Activated T-helper 17 cell treated with anti-CD3 and anti-CD28 coated beads, Interleukin-2, amount 50 U/mL, for 72 hours (primary cell): ENCODE measurements around the gene CCND1. TPM values are rescaled to one million over a fixed set of nuclear protein-coding genes. Genes with fewer than 3 reads are reported as not detected.

ENCODE experiments used
- ATAC-seq: fragments of 150-1000 bp; cut with Tn5 transposase; replicated peaks from 2 replicates; pipeline ENCODE4 v1.10.0; 2021; ENCODE audit warnings: mild to moderate bottlenecking, moderate library complexity
- H3K27ac Mint-ChIP-seq: one replicate; pipeline ENCODE4 v1.8.0; 2022; ENCODE audit warnings: mixed read lengths
- H3K27me3 Mint-ChIP-seq: one replicate; pipeline ENCODE4 v1.8.0; 2022; ENCODE audit warnings: mixed read lengths
- H3K36me3 Mint-ChIP-seq: one replicate; pipeline ENCODE4 v1.8.0; 2022; ENCODE audit warnings: low read depth, mild to moderate bottlenecking, mixed read lengths
- H3K4me1 Mint-ChIP-seq: one replicate; pipeline ENCODE4 v1.8.0; 2022; ENCODE audit warnings: mixed read lengths
- H3K4me3 Mint-ChIP-seq: one replicate; pipeline ENCODE4 v1.8.0; 2022; ENCODE audit warnings: mild to moderate bottlenecking, mixed read lengths
- H3K9me3 Mint-ChIP-seq: one replicate; pipeline ENCODE4 v1.8.0; 2022; ENCODE audit warnings: mixed read lengths
- total RNA-seq, 2 donors: library from RNA; stranded (reverse); gene quantifications; one replicate each; pipeline ENCODE4 v1.2.3, GENCODE V29; 2022

CCND1 gene
- total RNA-seq = 1 to 10 TPM in 1 of 2 donors, under 1 TPM in 1; 0.82 to 3.7 TPM

DNA sequence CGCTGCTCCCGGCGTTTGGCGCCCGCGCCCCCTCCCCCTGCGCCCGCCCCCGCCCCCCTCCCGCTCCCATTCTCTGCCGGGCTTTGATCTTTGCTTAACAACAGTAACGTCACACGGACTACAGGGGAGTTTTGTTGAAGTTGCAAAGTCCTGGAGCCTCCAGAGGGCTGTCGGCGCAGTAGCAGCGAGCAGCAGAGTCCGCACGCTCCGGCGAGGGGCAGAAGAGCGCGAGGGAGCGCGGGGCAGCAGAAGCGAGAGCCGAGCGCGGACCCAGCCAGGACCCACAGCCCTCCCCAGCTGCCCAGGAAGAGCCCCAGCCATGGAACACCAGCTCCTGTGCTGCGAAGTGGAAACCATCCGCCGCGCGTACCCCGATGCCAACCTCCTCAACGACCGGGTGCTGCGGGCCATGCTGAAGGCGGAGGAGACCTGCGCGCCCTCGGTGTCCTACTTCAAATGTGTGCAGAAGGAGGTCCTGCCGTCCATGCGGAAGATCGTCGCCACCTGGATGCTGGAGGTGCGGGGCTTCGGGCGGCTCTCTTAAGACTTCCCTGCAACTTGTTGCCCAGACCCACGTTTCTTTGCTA lies at the start of gene CCND1:
Gene CCND1, plus strand, starts transcription at position 162 of the 587 bp plus-strand sequence. Its CDS starts 158 bp downstream, at position 320.
- Mint-ChIP-seq H3K9me3 (no peaks in the 10 kb centered on the region), H3K27me3 (peaks cover 18% of the 10 kb centered on the region), H3K4me1 (peaks cover 5% of the 10 kb centered on the region), H3K36me3 (no peaks in the 10 kb centered on the region), H3K4me3 (peak within 1 kb of the TSS; percentile 76), H3K27ac (no peak within 1 kb of the TSS)
- peak; percentile 19 for ATAC-seq

DNA sequence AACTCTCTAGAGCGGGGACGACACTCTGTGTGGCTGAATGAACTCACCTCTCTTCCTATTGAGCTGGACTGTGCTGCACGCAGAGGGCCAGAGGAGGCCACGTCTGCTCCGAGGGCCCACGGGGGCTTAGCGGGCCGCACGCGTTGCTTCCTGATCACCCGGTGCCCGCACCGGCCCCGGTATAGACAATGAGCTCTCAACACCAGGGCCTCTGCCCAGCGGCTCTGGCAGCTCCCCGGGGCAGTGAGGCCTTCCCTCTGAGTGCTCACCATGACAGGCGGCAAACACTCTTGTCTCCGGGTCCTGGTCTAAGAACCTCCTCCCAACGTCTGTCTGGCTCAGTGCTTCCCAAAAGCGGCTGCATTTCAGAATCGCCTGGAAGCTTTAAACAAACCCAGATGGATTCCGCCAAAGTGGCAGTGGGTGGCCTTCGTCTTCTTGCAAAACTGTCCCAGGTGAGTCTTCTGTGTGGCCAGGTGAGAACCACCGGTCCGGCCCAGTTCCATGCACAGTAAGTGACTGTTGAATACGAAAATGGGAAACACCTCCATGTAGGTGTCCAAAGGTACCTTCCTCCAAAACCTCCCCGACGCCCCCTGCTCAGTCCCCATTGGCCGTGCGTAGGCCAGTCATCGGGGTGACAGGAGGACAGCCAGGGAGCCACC lies 47.8 kb upstream of the CCND1 start:
- Mint-ChIP-seq H3K27ac (no peak overlapping the region), H3K36me3 (no peaks in the 10 kb centered on the region), H3K9me3 (no peaks in the 10 kb centered on the region), H3K4me1 (no peaks in the 10 kb centered on the region), H3K27me3 (no peaks in the 10 kb centered on the region), H3K4me3 (no peak overlapping the region)
- no peak for ATAC-seq

DNA sequence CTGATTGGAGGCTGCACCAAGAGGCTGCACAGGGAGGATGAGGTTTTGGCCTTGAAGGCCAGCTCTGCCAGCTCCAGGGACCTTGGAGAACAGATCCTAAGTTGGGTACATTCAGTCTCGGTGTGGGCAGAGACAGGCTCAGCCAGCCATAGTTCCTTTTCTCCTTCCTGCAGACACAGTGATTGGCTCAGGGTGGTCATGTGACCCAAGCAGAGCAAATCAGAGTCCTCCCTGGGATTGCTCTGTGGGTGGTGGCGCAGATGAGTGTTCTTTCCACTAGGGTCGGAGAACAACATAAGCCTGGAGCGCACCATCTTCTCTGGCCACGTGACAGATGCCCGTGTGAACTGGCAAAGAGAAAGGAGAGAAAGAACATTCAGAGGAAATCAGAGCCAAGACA lies 47.1 kb upstream of the CCND1 start:
- no peaks in the 10 kb centered on the region for H3K36me3 Mint-ChIP-seq
- H3K9me3 Mint-ChIP-seq = no peaks in the 10 kb centered on the region
- H3K4me1 Mint-ChIP-seq = no peaks in the 10 kb centered on the region
- no peak for ATAC-seq
- no peaks in the 10 kb centered on the region for H3K27me3 Mint-ChIP-seq
- H3K4me3 Mint-ChIP-seq = no peak overlapping the region
- H3K27ac Mint-ChIP-seq = no peak overlapping the region

DNA sequence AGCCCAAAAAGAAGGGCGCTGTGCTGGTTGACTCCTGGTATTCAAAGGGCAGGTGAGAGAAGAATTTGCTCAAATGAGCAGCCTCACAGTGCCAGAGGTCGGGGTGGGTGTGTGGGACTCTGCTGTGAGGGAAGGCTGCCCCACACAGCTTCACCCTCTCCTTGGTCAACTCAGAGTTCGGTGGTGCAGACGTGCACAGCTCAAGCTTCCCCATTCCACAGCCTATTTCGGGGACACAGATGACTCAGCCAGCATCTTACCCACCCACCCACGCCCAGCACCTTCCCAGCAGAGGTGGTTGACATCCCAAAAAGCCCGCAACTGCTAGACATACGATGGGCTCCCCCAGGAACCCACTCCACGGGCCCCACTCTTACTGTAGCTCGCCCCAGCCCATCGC lies 46.5 kb upstream of the CCND1 start:
- Mint-ChIP-seq H3K36me3 (no peaks in the 10 kb centered on the region), H3K27me3 (no peaks in the 10 kb centered on the region), H3K4me1 (no peaks in the 10 kb centered on the region), H3K4me3 (no peak overlapping the region), H3K27ac (no peak overlapping the region), H3K9me3 (no peaks in the 10 kb centered on the region)
- no peak for ATAC-seq

DNA sequence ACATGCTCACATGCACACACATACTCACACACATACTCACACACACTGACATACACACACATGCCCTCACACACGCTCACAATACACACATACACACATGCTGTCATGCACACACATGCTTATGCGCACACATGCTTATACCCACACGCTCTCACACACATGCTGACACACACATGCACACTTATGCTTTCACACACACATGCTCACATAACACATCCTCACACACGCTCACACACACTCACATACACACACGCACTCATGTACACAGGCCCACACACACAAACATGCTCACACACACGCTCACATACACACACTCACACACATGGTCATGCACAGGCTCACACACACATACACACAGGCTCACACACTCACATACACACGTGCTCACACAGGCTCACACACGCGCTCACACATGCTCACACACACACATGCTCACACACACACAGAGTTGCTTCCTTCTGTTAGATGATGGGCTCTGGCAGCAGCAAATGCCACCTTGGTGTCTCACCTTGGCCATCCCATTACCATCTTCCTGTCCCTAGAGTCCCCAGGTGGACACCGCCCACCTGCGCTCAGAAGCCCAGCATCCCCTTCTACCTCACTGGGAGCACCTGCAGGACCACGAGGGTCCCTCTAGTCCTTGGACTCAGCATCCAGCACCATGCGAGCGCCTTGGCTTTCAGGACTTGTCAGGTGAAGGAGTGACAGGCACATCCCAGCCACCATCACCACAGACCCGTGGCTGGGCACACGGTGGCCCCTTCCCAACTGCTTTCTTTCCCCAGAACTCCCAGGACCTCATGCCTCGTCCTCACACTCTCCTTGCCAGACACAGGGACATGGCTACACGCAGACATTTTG lies 44.9 kb upstream of the CCND1 start:
- ATAC-seq = no peak
- Mint-ChIP-seq H3K27ac (no peak overlapping the region), H3K36me3 (no peaks in the 10 kb centered on the region), H3K27me3 (no peaks in the 10 kb centered on the region), H3K4me3 (no peak overlapping the region), H3K4me1 (no peaks in the 10 kb centered on the region), H3K9me3 (no peaks in the 10 kb centered on the region)

DNA sequence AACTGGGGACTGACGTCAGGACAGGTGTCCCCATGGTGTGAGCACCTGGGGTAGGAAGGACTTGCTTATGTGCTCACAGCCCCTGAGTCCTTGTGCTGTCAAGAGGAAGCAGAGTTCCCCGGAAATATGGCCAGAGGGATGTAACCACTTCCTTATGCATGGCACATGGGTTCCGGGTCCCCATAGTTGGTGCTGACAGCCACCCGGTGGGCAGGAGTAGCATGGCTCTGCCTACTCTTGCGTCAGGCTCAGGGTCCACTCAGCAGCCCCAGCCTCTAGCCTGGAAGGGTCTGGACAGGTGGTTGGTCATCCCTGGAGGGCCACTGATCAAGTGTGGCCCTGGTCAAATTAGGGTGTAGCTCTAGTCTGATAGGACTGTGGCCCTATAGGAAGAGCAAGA lies 42.8 kb upstream of the CCND1 start:
- ATAC-seq = no peak
- H3K4me1 Mint-ChIP-seq = no peaks in the 10 kb centered on the region
- no peaks in the 10 kb centered on the region for H3K9me3 Mint-ChIP-seq
- no peaks in the 10 kb centered on the region for H3K36me3 Mint-ChIP-seq
- no peak overlapping the region for H3K4me3 Mint-ChIP-seq
- no peak overlapping the region for H3K27ac Mint-ChIP-seq
- peaks cover 13% of the 10 kb centered on the region for H3K27me3 Mint-ChIP-seq

DNA sequence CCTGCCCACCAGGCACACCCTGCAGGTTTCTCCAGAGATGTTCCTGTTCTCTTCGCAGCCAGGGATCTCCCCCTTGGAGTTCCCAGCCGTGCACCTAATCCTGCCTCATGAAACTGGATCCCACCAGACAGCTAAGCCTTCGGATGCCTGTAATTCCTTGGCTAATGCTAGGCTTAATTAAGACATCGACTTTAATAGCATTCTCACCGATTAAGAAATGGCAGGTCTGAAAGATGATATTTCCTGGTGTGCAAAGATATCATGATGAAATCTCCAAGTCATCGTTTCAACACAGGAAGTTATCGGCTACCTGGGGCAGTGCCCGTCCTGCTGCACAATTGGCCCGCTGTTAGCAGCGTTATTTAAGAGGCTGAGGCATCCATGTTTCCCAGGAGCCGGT lies 41.5 kb upstream of the CCND1 start:
- Mint-ChIP-seq H3K36me3 (no peaks in the 10 kb centered on the region), H3K27ac (no peak overlapping the region), H3K27me3 (peaks cover 16% of the 10 kb centered on the region), H3K4me1 (no peaks in the 10 kb centered on the region), H3K9me3 (no peaks in the 10 kb centered on the region), H3K4me3 (no peak overlapping the region)
- ATAC-seq = no peak

DNA sequence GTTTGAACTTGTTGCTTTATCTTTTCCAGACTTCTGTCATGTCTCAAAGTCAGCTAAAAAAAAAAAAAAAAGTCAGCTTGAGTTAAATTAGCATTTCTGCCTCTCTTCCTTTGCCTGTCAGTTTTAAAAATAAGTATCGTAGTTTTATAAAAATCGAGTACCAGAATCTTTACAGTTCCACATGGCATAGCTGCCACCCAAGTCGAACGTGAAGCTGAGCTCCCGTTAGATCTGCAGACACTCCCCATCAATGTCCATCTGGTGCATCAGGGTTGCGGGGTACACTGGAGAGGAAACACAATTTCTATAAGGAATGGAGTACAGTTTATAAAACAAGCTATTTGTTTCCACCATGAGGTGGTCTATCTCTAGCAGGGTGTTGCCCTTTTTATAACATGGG lies 41.0 kb upstream of the CCND1 start:
- H3K4me1 Mint-ChIP-seq = no peaks in the 10 kb centered on the region
- H3K4me3 Mint-ChIP-seq = no peak overlapping the region

DNA sequence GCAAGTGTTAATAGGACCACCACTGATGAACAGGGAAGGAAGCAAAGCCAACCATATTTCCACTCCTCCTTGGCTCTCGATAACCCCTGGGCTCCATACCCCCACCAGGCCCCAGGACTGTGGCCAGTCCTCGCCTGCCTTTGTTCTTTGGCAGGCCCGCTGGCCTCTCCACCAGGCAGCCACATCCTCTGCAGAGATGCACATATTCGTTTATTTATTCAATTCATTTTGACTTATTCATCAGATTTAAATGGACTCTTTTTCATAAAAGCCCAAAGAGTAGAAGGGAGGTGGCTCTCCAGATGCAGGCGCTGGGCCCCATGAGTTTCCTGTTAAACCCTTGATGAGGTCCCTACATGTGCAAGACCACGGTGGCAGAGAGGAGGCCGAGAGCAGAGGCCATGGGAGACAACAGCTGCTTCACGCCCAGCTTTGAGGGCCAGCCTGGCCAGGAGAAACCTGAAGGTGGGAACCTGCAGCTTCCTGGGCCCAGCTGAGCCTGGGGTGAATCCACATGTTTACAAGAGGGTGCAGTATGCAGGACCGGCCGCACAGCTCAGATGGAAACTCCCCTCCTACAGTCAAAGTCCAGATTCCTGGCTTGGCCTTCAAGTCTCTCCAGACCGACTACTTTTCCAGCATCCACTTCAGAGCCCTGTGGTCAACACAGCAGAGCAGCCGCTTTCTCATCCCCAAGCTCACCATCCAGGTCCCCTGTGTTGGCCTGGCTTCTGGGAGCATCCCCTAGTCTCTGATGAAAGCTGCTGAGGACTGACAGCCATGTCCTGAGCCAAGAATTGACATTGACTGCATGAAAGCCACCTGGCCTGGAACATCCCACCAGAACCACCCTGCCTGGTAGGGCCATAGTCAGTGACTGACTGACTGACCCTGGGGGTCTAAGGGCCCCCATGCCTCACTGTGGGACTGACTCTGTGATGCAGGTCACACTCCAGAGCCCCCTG lies 39.7 kb upstream of the CCND1 start:
- Mint-ChIP-seq H3K4me1 (no peaks in the 10 kb centered on the region), H3K9me3 (no peaks in the 10 kb centered on the region), H3K27ac (no peak overlapping the region), H3K36me3 (no peaks in the 10 kb centered on the region), H3K4me3 (no peak overlapping the region), H3K27me3 (peaks cover 20% of the 10 kb centered on the region)
- ATAC-seq = no peak

More for the DNA sequence above, 41.0 kb upstream of the CCND1 start:
- H3K36me3 Mint-ChIP-seq = no peaks in the 10 kb centered on the region
- H3K9me3 Mint-ChIP-seq = no peaks in the 10 kb centered on the region
- H3K27me3 Mint-ChIP-seq = peaks cover 16% of the 10 kb centered on the region
- H3K27ac Mint-ChIP-seq = no peak overlapping the region
- no peak for ATAC-seq

DNA sequence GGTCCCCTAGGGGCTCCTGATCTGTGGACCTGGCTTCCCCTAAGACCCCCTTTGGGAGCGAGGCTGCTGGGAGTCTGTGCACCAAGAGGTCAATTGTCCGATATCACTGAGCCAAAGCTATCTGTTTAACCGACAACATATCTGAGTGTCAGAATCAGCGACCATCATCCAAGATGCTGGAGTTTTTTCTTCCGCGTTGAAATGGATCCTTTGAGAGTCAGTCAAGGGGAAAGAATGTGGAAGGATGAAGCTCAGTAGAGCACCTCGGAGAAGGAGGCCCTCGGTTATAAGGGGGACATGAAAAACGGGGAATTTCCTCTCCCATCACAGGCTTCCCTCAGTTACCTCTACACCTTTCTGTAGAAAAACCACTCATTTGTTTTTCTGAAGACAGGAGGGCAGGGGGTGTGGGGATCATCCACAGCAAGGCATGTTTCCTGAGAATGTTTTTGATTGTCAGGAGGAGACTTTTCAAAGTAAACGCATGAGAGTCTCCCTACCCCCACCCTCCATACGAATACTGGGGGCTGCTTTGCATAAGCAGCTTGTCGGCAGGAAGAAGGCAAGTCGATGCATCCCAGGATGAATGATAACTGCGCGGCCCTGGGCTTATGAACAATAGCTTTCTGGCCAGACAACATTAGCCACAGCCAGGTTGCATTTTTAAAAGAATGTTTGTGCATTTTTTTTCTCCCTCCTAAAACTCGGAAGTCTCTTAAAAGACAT lies 37.7 kb upstream of the CCND1 start:
- no peak for ATAC-seq
- Mint-ChIP-seq H3K36me3 (no peaks in the 10 kb centered on the region), H3K4me3 (no peak overlapping the region), H3K4me1 (no peaks in the 10 kb centered on the region), H3K9me3 (peaks cover 2% of the 10 kb centered on the region), H3K27ac (no peak overlapping the region), H3K27me3 (peaks cover 37% of the 10 kb centered on the region)

DNA sequence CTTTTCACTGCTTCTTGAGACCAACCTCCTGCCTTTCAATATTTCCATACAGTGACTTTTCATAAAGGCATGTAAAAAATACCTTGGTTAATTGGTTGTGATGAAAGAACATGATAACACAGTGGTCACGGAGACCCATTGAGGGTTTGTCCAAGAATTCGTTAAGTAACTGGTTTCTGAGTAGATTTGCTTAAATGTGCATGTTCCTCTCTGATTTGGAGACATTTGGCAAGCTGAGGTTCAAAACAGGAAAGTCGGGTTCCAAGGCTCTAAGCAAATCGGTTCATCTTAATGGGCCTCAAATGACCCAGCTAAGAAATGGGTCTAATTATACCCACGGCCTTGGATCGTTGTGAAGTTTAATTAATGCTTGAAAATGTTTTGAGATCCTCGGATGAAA lies 36.9 kb upstream of the CCND1 start:
- Mint-ChIP-seq H3K4me1 (no peaks in the 10 kb centered on the region), H3K9me3 (peaks cover 7% of the 10 kb centered on the region), H3K36me3 (no peaks in the 10 kb centered on the region), H3K4me3 (no peak overlapping the region), H3K27me3 (peaks cover 42% of the 10 kb centered on the region), H3K27ac (no peak overlapping the region)
- no peak for ATAC-seq

DNA sequence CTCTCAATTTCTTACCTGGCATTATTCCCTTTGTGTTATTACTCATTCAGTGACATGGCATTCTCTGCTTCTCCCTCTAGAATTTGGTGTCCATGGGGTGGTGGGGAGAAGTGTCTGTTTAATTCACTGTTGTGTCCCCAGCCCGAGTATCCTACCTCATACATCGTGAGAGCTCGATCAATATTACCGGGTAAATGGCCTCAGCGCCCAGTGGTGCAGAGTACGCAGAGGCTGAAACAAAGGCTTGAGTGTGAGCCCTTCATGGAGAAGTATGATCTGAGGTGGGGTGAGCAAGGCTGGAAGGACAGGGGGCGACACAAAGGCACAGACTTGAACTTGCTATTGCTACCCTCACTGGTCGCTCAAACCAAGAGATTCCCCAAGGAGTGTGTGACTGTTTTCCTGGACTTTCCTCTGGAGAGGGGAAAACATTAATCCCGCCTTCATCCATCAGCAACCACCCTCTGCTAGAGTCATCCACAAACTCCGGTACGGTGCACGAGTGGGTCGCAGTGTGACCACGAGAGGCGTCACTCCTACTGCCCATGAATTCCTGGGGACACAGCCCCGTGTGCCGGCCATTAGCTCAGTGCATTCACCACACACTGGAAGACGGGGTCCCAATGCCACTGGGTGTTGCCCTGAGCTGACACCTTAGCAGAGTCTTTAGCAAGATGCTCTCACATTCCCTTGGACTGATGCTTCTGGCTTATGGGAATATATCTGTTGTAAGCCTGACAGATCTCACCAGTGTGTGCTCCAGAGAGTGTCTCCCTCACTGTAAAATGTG lies 35.0 kb upstream of the CCND1 start:
- Mint-ChIP-seq H3K27me3 (peaks cover 42% of the 10 kb centered on the region), H3K9me3 (peaks cover 7% of the 10 kb centered on the region), H3K4me3 (no peak overlapping the region), H3K36me3 (no peaks in the 10 kb centered on the region), H3K27ac (no peak overlapping the region), H3K4me1 (no peaks in the 10 kb centered on the region)
- no peak for ATAC-seq

DNA sequence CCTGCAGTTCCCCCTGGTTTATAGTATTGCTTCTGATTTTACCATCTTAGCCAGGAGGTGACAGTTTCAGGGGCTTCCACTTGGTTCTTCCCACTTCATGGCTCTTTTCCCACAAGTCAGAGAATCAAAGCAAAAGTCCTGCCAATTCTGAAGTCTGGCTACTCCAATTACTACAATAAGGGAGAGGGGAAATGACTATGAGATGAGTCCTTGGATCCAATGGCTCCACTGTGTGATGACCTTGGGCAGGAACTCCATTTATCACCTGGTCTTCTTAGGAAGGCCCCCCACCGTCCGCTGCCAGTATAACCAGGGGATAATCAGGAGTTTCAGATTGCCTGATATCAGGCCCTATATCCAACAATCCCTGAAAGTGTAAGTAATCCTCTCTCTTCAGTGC lies 31.6 kb upstream of the CCND1 start:
- H3K9me3 Mint-ChIP-seq = peaks cover 7% of the 10 kb centered on the region
- no peaks in the 10 kb centered on the region for H3K36me3 Mint-ChIP-seq
- H3K27ac Mint-ChIP-seq = no peak overlapping the region
- H3K4me1 Mint-ChIP-seq = no peaks in the 10 kb centered on the region
- ATAC-seq = no peak
- peaks cover 35% of the 10 kb centered on the region for H3K27me3 Mint-ChIP-seq
- H3K4me3 Mint-ChIP-seq = no peak overlapping the region
